ENCODE data around the gene CNMD.

GRCh38 chr13:52743988-52744387, 4.4 kb upstream of the CNMD start:
- no peak for TF ChIP-seq CTCF (IDR thresholded peaks at IDR 0.05)
- TF ChIP-seq EZH2 (IDR thresholded peaks at IDR 0.05) = no peak
